ENCODE data around the gene TTYH3. TPM values are rescaled to one million over a fixed set of nuclear protein-coding genes. Genes with fewer than 3 reads are reported as not detected.
A peak's percentile ranks its signal among the peaks of the same experiment; 100 is the strongest.

Gene TTYH3
- total and polyA plus RNA-seq, 3 donors from 2014 or later = 35.6 to 69.9 (median 59.5) TPM

GRCh38 chr7:2708547-2709310, 76.9 kb downstream of the TTYH3 start:
- no peaks in the 10 kb centered on the region for H3K27me3 ChIP-seq
- intact Hi-C loops (cut with DNase I; ENCODE audit: low total_unique reads) = no loop called here
- no peak overlapping the region for H3K27ac ChIP-seq
- DNase-seq = no peak
- TF ChIP-seq CTCF (IDR thresholded peaks at IDR 0.05) (no peak), POLR2A (IDR thresholded peaks at IDR 0.05) (no peak)
- no peaks in the 10 kb centered on the region for H3K9me3 ChIP-seq
- no peaks in the 10 kb centered on the region for H3K4me1 ChIP-seq
- no peaks in the 10 kb centered on the region for H3K36me3 ChIP-seq (ENCODE audit: low read depth, missing control alignments)
- no peak overlapping the region for H3K4me3 ChIP-seq
- 89% methylated on average over 19 of the region's 20 CpGs; no CpG with 5 or more reads in 1 of the 2 donors for WGBS, 2 donors

- no peak for DNase-seq
- TF ChIP-seq POLR2A (IDR thresholded peaks at IDR 0.05) = no peak
- TF ChIP-seq CTCF (IDR thresholded peaks at IDR 0.05) = peak; percentile 27 to 41 (median 31)
- 65 to 73% methylated on average over 18 to 25 of the region's 35 CpGs for WGBS, 2 donors
- intact Hi-C loops (cut with DNase I; ENCODE audit: low total_unique reads) = no loop called here
- no peak overlapping the region for H3K4me3 ChIP-seq
- no peak overlapping the region for H3K27ac ChIP-seq
- H3K4me1 ChIP-seq = no peaks in the 10 kb centered on the region
- H3K27me3 ChIP-seq = no peaks in the 10 kb centered on the region
- H3K36me3 ChIP-seq (ENCODE audit: low read depth, missing control alignments) = no peaks in the 10 kb centered on the region
- H3K9me3 ChIP-seq = no peaks in the 10 kb centered on the region
Measured at GRCh38 chr7:2709553-2710285, 77.9 kb downstream of the TTYH3 start.

- no peaks in the 10 kb centered on the region for H3K9me3 ChIP-seq
- intact Hi-C loops (cut with DNase I; ENCODE audit: low total_unique reads) = no loop called here
- no peaks in the 10 kb centered on the region for H3K4me1 ChIP-seq
- DNase-seq = no peak
- no peak overlapping the region for H3K4me3 ChIP-seq
- no peak overlapping the region for H3K27ac ChIP-seq
- TF ChIP-seq CTCF (IDR thresholded peaks at IDR 0.05) (no peak), POLR2A (IDR thresholded peaks at IDR 0.05) (no peak)
- WGBS, 2 donors = 88 to 91% methylated on average over 7 to 11 of the region's 11 CpGs
- H3K36me3 ChIP-seq (ENCODE audit: low read depth, missing control alignments) = no peaks in the 10 kb centered on the region
- H3K27me3 ChIP-seq = no peaks in the 10 kb centered on the region
Measured at GRCh38 chr7:2710286-2710655, 78.5 kb downstream of the TTYH3 start.

- WGBS, 2 donors = 59 to 70% methylated on average over 4 of the region's 4 CpGs
- no peak overlapping the region for H3K27ac ChIP-seq
- H3K9me3 ChIP-seq = no peaks in the 10 kb centered on the region
- intact Hi-C loops (cut with DNase I; ENCODE audit: low total_unique reads) = no loop called here
- no peak overlapping the region for H3K4me3 ChIP-seq
- H3K27me3 ChIP-seq = no peaks in the 10 kb centered on the region
- DNase-seq = no peak
- H3K36me3 ChIP-seq (ENCODE audit: low read depth, missing control alignments) = no peaks in the 10 kb centered on the region
- TF ChIP-seq CTCF (IDR thresholded peaks at IDR 0.05) (no peak), POLR2A (IDR thresholded peaks at IDR 0.05) (no peak)
- peaks cover 3% of the 10 kb centered on the region for H3K4me1 ChIP-seq
Measured at GRCh38 chr7:2710901-2711551, 79.2 kb downstream of the TTYH3 start.
